Activated T-cell treated with anti-CD3 and anti-CD28 coated beads, Interleukin-2, amount 50 U/mL, for 24 hours (primary cell): ENCODE results near the gene MARK2.

Experiments used
- DNase-seq: peaks from one replicate; pipeline ENCODE4 v3.0.0-alpha.2; 2020
- H3K27ac Mint-ChIP-seq: 2 replicates; pipeline ENCODE4 v1.8.0; 2020; ENCODE audit warnings: mild to moderate bottlenecking, mixed read lengths
- H3K27me3 Mint-ChIP-seq: 2 replicates; pipeline ENCODE4 v1.8.0; 2020; ENCODE audit warnings: mixed read lengths
- H3K36me3 Mint-ChIP-seq: 2 replicates; pipeline ENCODE4 v1.8.0; 2020; ENCODE audit warnings: low read depth, mixed read lengths
- H3K4me1 Mint-ChIP-seq: 2 replicates; pipeline ENCODE4 v1.8.0; 2020; ENCODE audit warnings: low read depth, mixed read lengths
- H3K4me3 Mint-ChIP-seq: 2 replicates; pipeline ENCODE4 v1.8.0; 2020; ENCODE audit warnings: mild to moderate bottlenecking, moderate library complexity, mixed read lengths
- H3K9me3 Mint-ChIP-seq: 2 replicates; pipeline ENCODE4 v1.8.0; 2020; ENCODE audit warnings: mixed read lengths

MARK2 gene

GRCh38 chr11:63838150-63838677 lies 696 bp upstream of the MARK2 start:
- no peaks in the 10 kb centered on the region for H3K9me3 Mint-ChIP-seq
- H3K4me1 Mint-ChIP-seq = peaks cover 50% of the 10 kb centered on the region
- DNase-seq = no peak
- H3K27me3 Mint-ChIP-seq = no peaks in the 10 kb centered on the region
- peaks cover 36% of the 10 kb centered on the region for H3K36me3 Mint-ChIP-seq
- peak overlapping the region; percentile 92 for H3K27ac Mint-ChIP-seq
- H3K4me3 Mint-ChIP-seq = peak overlapping the region; percentile 82

DNA sequence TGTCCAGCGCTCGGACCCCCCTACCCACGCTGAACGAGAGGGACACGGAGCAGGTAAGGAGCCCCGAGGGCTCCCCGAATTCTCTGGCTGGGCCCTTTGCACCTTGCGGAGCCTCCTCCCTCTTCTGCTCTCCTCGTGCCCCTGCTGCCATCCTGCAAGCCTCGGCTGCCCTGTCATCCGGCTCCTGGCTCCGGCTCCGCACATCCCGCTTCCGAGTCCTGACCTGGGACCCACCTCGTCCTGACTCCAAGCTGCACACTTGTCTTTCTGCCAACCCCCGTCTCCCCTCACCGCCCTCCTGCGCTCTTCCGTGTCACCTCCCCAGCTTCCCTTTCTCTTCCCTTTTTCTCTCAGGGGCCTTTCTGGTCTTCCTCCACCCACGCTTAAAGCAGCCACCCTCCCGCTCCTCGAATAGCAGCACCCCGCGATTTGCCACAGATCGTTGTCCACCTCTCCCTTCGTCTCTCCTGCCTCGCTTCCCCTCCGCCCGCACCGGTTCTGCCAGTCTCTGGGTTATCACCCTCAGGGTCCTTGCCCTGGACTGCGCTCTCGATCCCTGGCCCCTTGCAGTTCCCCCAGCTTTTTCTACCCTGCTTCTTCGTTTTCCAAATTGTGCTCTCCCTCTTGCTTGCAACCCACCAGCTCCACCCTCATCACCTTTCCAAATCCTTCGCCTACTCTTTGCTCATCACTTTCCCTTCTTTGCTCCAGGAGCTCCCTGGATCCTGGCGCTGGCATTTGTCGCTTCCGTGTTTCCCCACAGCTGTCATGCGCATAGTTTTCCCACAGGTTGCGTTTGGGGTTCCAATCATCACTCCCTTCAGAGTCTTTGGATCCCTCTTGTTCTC lies 822 bp downstream of the MARK2 start:
- H3K27me3 Mint-ChIP-seq = no peaks in the 10 kb centered on the region
- peak overlapping the region; percentile 95 for H3K27ac Mint-ChIP-seq
- peak; percentile 47 for DNase-seq
- peak overlapping the region; percentile 96 for H3K4me3 Mint-ChIP-seq
- H3K4me1 Mint-ChIP-seq = peaks cover 63% of the 10 kb centered on the region
- H3K9me3 Mint-ChIP-seq = no peaks in the 10 kb centered on the region
- peaks cover 50% of the 10 kb centered on the region for H3K36me3 Mint-ChIP-seq

- H3K27ac Mint-ChIP-seq = peak overlapping the region; percentile 95
- H3K4me3 Mint-ChIP-seq = peak overlapping the region; percentile 96
- H3K4me1 Mint-ChIP-seq = peaks cover 71% of the 10 kb centered on the region
- peaks cover 57% of the 10 kb centered on the region for H3K36me3 Mint-ChIP-seq
- H3K9me3 Mint-ChIP-seq = no peaks in the 10 kb centered on the region
- no peak for DNase-seq
- H3K27me3 Mint-ChIP-seq = no peaks in the 10 kb centered on the region
These were observed 1.6 kb downstream of the MARK2 start for GRCh38 chr11:63840356-63841060.

DNA sequence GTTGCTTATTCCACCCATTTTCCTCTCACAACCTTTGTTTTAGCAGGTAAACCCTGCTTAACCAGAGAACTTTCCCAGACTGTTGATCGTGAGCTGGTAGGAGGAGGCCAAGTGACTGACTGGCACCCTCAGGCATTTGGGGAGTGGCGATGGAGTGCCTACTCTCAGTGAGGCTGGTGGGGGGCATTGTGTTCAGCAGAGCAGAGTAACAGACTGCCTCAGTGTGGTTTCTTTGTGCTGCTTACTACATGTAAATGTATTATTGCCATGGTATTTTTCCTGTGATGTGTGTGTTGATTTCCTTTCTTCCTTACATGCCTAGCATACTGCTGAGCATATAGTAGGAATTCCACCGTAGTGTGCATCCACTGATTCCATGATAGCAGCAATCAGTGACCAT lies 2.6 kb downstream of the MARK2 start:
- H3K27ac Mint-ChIP-seq = peak overlapping the region; percentile 95
- no peaks in the 10 kb centered on the region for H3K9me3 Mint-ChIP-seq
- peaks cover 64% of the 10 kb centered on the region for H3K36me3 Mint-ChIP-seq
- H3K4me3 Mint-ChIP-seq = peak overlapping the region; percentile 96
- peaks cover 77% of the 10 kb centered on the region for H3K4me1 Mint-ChIP-seq
- H3K27me3 Mint-ChIP-seq = no peaks in the 10 kb centered on the region
- DNase-seq = no peak

DNA sequence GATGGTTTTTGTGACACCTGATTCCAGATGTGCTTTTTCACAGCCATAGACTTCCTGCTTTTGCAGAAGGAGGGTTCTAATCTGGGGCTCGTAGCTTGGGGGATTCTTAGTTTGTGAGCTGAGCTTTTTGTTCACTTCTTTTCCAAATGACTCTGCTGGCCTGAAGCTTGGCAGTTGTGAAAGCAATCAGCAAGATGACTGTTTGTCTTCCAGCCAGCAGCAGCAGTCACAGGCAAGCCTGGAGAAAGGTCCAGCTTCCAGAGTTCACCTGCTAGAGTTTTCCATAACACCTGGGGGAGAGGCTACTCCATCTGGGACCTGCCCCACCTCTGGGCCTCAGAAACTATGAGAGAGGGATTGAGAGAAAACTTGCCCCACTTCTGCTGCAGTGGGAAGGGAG lies 4.1 kb downstream of the MARK2 start:
- no peaks in the 10 kb centered on the region for H3K27me3 Mint-ChIP-seq
- DNase-seq = no peak
- peaks cover 77% of the 10 kb centered on the region for H3K4me1 Mint-ChIP-seq
- H3K4me3 Mint-ChIP-seq = no peak overlapping the region
- peaks cover 75% of the 10 kb centered on the region for H3K36me3 Mint-ChIP-seq
- no peaks in the 10 kb centered on the region for H3K9me3 Mint-ChIP-seq
- H3K27ac Mint-ChIP-seq = peak overlapping the region; percentile 82

DNA sequence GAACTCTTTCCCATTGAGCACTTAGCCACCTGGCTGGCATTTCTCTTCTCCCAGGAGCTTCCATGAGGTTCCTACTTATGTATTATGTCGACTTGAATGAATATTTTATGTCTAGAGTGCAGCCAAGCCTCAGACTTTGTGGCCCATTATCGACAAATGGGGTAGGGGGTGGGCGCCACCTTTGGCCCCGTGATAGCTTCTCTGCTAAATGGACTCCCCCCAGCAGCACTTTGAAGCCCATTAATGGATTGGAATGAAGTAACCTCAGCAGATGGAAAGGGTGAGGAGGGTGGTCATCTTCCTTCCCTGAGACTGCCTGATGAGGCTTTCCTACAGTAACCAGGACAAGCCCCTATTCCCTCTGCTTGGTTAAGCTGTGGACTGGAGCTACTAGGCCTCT lies 5.9 kb downstream of the MARK2 start:
- DNase-seq = no peak
- H3K4me1 Mint-ChIP-seq = peaks cover 85% of the 10 kb centered on the region
- H3K27me3 Mint-ChIP-seq = no peaks in the 10 kb centered on the region
- H3K36me3 Mint-ChIP-seq = peaks cover 85% of the 10 kb centered on the region
- no peak overlapping the region for H3K4me3 Mint-ChIP-seq
- H3K9me3 Mint-ChIP-seq = no peaks in the 10 kb centered on the region
- peak overlapping the region; percentile 71 for H3K27ac Mint-ChIP-seq

- DNase-seq = no peak
- Mint-ChIP-seq H3K36me3 (peaks cover 83% of the 10 kb centered on the region), H3K27ac (peak overlapping the region; percentile 71), H3K4me3 (no peak overlapping the region), H3K4me1 (peaks cover 83% of the 10 kb centered on the region), H3K9me3 (no peaks in the 10 kb centered on the region), H3K27me3 (no peaks in the 10 kb centered on the region)
These were observed 6.4 kb downstream of the MARK2 start for GRCh38 chr11:63845303-63845702.

- no peak overlapping the region for H3K4me3 Mint-ChIP-seq
- no peaks in the 10 kb centered on the region for H3K9me3 Mint-ChIP-seq
- H3K4me1 Mint-ChIP-seq = peaks cover 83% of the 10 kb centered on the region
- peaks cover 83% of the 10 kb centered on the region for H3K36me3 Mint-ChIP-seq
- H3K27ac Mint-ChIP-seq = no peak overlapping the region
- H3K27me3 Mint-ChIP-seq = no peaks in the 10 kb centered on the region
- no peak for DNase-seq
These were observed 7.0 kb downstream of the MARK2 start for GRCh38 chr11:63845911-63846310.

DNA sequence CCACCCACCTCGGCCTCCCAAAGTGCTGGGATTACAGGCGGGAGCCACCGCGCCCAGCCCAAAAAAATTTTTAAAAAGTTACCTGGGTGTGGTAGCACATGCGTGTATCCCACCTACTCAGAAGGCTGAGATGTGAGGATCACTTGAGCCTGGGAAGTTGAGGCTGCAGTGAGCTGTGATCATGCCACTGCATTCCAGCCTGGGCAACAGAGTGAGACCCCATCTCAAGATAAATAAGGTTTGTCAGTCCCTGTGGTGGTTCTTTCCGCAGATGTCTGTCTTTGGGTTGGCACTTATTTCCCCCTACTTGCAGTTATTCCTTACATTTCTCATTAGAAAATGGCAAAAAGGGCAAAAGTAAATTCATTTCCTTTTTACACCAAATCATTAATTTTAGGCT lies 8.0 kb downstream of the MARK2 start:
- Mint-ChIP-seq H3K9me3 (no peaks in the 10 kb centered on the region), H3K4me1 (peaks cover 83% of the 10 kb centered on the region), H3K27me3 (no peaks in the 10 kb centered on the region), H3K36me3 (peaks cover 85% of the 10 kb centered on the region), H3K4me3 (no peak overlapping the region), H3K27ac (peak overlapping the region; percentile 68)
- no peak for DNase-seq

GRCh38 chr11:63847363-63847762 lies 8.5 kb downstream of the MARK2 start:
- H3K27ac Mint-ChIP-seq = peak overlapping the region; percentile 68
- no peaks in the 10 kb centered on the region for H3K27me3 Mint-ChIP-seq
- H3K4me1 Mint-ChIP-seq = peaks cover 83% of the 10 kb centered on the region
- H3K36me3 Mint-ChIP-seq = peaks cover 81% of the 10 kb centered on the region
- DNase-seq = no peak
- no peak overlapping the region for H3K4me3 Mint-ChIP-seq
- no peaks in the 10 kb centered on the region for H3K9me3 Mint-ChIP-seq

DNA sequence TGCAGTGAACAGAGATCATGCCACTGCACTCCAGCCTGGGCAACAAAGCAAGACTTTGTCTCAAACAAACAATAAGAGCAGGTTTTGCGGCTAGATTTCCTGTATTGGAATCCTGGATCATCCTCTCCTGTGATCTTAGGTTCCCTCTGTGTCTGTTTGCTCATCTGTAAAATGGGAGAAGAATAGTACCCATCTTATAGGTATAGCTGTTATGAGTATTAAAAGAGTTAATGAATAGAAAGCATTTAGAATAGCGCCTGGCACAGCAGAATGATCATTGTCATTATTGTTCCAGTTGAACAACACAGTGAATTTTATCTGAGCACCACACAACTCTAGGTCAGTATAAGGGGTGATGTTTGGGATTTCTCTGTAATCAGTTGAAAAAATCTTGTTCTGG lies 10.8 kb downstream of the MARK2 start:
- Mint-ChIP-seq H3K27ac (peak overlapping the region; percentile 59), H3K4me1 (peaks cover 76% of the 10 kb centered on the region), H3K4me3 (no peak overlapping the region), H3K36me3 (peaks cover 72% of the 10 kb centered on the region), H3K27me3 (no peaks in the 10 kb centered on the region), H3K9me3 (no peaks in the 10 kb centered on the region)
- no peak for DNase-seq

DNA sequence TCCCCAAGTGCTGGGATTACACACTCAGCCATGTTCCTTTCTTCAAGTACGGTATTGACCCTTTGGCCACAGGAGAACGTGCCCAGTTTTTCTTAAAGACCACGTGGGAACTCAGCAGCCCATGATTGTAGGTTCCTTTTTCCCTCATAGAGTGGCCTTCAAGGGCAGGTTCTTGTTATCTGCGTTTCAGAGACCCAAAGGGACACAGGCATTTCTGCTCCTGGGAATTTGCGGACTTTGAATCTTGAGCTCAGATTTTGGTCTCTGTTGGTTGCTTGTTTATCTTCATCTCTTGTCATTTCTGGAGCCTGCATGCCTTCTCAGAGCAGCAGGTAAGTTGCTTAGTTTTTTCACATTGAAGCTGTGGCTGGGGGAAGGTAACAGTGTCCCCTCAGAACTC lies 12.0 kb downstream of the MARK2 start:
- H3K9me3 Mint-ChIP-seq = no peaks in the 10 kb centered on the region
- H3K36me3 Mint-ChIP-seq = peaks cover 69% of the 10 kb centered on the region
- no peaks in the 10 kb centered on the region for H3K27me3 Mint-ChIP-seq
- H3K4me1 Mint-ChIP-seq = peaks cover 74% of the 10 kb centered on the region
- DNase-seq = no peak
- H3K27ac Mint-ChIP-seq = peak overlapping the region; percentile 88
- H3K4me3 Mint-ChIP-seq = peak overlapping the region; percentile 60

GRCh38 chr11:63851364-63851763 lies 12.5 kb downstream of the MARK2 start:
- H3K36me3 Mint-ChIP-seq = peaks cover 67% of the 10 kb centered on the region
- peaks cover 77% of the 10 kb centered on the region for H3K4me1 Mint-ChIP-seq
- peak overlapping the region; percentile 88 for H3K27ac Mint-ChIP-seq
- H3K9me3 Mint-ChIP-seq = no peaks in the 10 kb centered on the region
- peak overlapping the region; percentile 60 for H3K4me3 Mint-ChIP-seq
- no peak for DNase-seq
- H3K27me3 Mint-ChIP-seq = no peaks in the 10 kb centered on the region

GRCh38 chr11:63853476-63853875 lies 14.6 kb downstream of the MARK2 start:
- no peaks in the 10 kb centered on the region for H3K27me3 Mint-ChIP-seq
- H3K4me1 Mint-ChIP-seq = peaks cover 65% of the 10 kb centered on the region
- no peak overlapping the region for H3K4me3 Mint-ChIP-seq
- H3K9me3 Mint-ChIP-seq = no peaks in the 10 kb centered on the region
- peaks cover 57% of the 10 kb centered on the region for H3K36me3 Mint-ChIP-seq
- DNase-seq = no peak
- H3K27ac Mint-ChIP-seq = no peak overlapping the region

GRCh38 chr11:63854696-63855095 lies 15.8 kb downstream of the MARK2 start:
- peaks cover 61% of the 10 kb centered on the region for H3K4me1 Mint-ChIP-seq
- no peak overlapping the region for H3K4me3 Mint-ChIP-seq

More at GRCh38 chr11:63854696-63855095, 15.8 kb downstream of the MARK2 start:
- Mint-ChIP-seq H3K36me3 (peaks cover 56% of the 10 kb centered on the region), H3K27me3 (no peaks in the 10 kb centered on the region), H3K27ac (peak overlapping the region; percentile 76), H3K9me3 (no peaks in the 10 kb centered on the region)
- no peak for DNase-seq
